Vagina (tissue), 2 donors: ENCODE measurements around the gene C17orf107. TPM values are rescaled to one million over a fixed set of nuclear protein-coding genes. Genes with fewer than 3 reads are reported as not detected.

Experiments used
- DNase-seq, 2 donors: peaks; one replicate each; pipeline ENCODE4 v3.0.0-alpha.2; 2017; ENCODE audit errors: extremely low spot score in 2 of 2
- H3K27ac ChIP-seq: fragments of 200-600 bp; sonication (generic); one replicate; pipeline ENCODE4 v1.5.1; 2019
- H3K27me3 ChIP-seq: fragments of 200-600 bp; sonication (generic); one replicate; pipeline ENCODE4 v1.5.1; 2019
- H3K36me3 ChIP-seq, 2 donors: fragments of 200-600 bp; sonication (generic); one replicate each; pipeline ENCODE4 v1.5.1; 2017 to 2019
- H3K4me1 ChIP-seq: fragments of 200-600 bp; sonication (generic); one replicate; pipeline ENCODE4 v1.5.1; 2019
- H3K4me3 ChIP-seq, 2 donors: fragments of 200-600 bp; sonication (generic); 1 replicate in 1 of 2; 2 replicates in 1 of 2; pipeline ENCODE4 v1.5.1; 2016 to 2019
- H3K9me3 ChIP-seq: fragments of 200-600 bp; sonication (generic); one replicate; pipeline ENCODE4 v1.5.1; 2019
- POLR2A ChIP-seq, 2 donors: fragments of 450-650 bp; IDR thresholded peaks; one replicate each; pipeline ENCODE4 v1.6.1; 2017; ENCODE audit warnings: antibody characterized with exemption in 2 of 2, mild to moderate bottlenecking in 2 of 2, moderate library complexity in 2 of 2
- POLR2AphosphoS5 ChIP-seq, 2 donors: sonication (generic); formaldehyde crosslinking; IDR thresholded peaks; one replicate each; pipeline ENCODE4 v1.9.0; 2017; ENCODE audit warnings: antibody characterized with exemption in 2 of 2, mild to moderate bottlenecking in 2 of 2, low read depth in 1 of 2; ENCODE audit not compliant: insufficient read depth in 1 of 2
- intact Hi-C: fragments of 100-400 bp; cut with DNase I; formaldehyde crosslinking; loops from one replicate; pipeline ENCODE4 v1.15.1; 2023
- total RNA-seq: library from RNA; depleted of rRNA; stranded (reverse); fragments of >200 nt; gene quantifications from one replicate; pipeline ENCODE4 v1.2.3, GENCODE V29; 2016
- TF ChIP-seq, protein P1 (sequence below), 3 experiments: fragments of 450-650 bp in 2 of 3; fragments of 200-600 bp in 1 of 3; sonication (generic) in 1 of 3; IDR thresholded peaks; one replicate each; pipeline ENCODE4 v1.5.1; 2017 to 2019; ENCODE audit warnings: antibody characterized with exemption in 3 of 3, mild to moderate bottlenecking in 2 of 3, moderate library complexity in 2 of 3

Gene C17orf107
- total RNA-seq, 1 donor from 2014 or later: 1.7 TPM

DNA sequence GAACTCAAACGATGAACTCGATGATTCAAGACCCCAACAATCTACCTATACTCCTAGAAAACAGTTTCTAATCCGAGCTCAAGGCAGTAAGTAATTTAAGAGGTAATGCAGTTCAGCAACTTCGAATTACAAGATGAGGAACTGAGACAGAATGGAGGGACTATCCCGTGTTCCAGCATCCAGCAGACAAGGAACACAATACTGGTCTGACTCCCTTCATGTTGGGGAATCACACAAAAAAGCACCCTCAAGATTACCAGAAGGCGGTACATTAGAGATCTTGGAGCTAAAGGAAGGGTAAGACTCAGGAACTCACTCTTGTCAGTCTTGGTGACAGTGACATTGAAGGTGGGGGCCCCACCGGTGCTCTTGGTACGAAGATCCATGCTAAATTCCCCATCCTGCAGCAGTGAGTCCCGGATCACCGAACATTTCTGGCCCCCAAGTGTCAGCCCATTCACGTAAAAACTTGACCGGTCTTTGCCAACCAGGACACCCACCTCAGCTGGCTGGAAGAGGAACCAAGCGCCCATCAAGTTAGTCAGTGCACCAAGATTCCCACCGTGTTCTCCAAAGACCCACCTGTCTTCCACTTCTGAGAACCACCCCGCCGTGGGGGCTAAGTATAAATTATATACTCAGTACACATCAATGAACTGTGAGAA lies 47.1 kb downstream of the C17orf107 start:
- H3K4me1 ChIP-seq: peaks cover 49% of the 10 kb centered on the region
- H3K9me3 ChIP-seq: no peaks in the 10 kb centered on the region
- intact Hi-C loops: loop anchor here (5.0 kb wide), 1 partner anchor 51 kb away; the partner anchor contains the start of genes INCA1 and KIF1C
- H3K36me3 ChIP-seq: peaks cover 0 to 35% of the 10 kb centered on the region in 2 donors
- TF ChIP-seq POLR2A (IDR thresholded peaks at IDR 0.05) (no peak), POLR2AphosphoS5 (IDR thresholded peaks at IDR 0.05; ENCODE audit: insufficient read depth in 1 of 2, low read depth in 1 of 2) (no peak)
- TF ChIP-seq, protein P1, sequence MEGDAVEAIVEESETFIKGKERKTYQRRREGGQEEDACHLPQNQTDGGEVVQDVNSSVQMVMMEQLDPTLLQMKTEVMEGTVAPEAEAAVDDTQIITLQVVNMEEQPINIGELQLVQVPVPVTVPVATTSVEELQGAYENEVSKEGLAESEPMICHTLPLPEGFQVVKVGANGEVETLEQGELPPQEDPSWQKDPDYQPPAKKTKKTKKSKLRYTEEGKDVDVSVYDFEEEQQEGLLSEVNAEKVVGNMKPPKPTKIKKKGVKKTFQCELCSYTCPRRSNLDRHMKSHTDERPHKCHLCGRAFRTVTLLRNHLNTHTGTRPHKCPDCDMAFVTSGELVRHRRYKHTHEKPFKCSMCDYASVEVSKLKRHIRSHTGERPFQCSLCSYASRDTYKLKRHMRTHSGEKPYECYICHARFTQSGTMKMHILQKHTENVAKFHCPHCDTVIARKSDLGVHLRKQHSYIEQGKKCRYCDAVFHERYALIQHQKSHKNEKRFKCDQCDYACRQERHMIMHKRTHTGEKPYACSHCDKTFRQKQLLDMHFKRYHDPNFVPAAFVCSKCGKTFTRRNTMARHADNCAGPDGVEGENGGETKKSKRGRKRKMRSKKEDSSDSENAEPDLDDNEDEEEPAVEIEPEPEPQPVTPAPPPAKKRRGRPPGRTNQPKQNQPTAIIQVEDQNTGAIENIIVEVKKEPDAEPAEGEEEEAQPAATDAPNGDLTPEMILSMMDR (IDR thresholded peaks at IDR 0.05): no peak
- no peaks in the 10 kb centered on the region for H3K27me3 ChIP-seq
- DNase-seq: no peak
- peak overlapping the region; percentile 95 for H3K27ac ChIP-seq
- H3K4me3 ChIP-seq: peak overlapping the region; percentile 91 to 99

DNA sequence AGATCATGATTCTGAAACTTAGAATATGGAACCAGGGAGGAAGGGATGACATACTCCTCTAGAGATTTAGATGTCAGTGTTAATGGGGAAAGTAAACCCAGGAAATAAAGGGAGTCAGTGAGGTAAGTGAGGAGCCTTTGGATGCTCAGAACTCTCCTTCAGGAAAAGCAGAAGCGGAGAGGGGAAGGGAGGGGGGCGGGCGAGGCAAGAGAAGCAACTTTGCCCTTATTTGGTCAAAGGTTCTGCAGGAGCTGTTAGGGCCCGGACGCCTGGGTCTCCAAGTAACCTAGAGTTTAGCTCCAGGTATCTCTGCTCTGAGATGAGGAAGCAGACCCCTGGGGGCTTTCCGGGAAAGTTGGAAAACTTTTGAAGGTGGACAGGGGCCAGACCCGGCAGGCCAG lies 47.7 kb downstream of the C17orf107 start:
- intact Hi-C loops: loop anchor here (5.0 kb wide), 1 partner anchor 50 kb away; the partner anchor contains the start of genes INCA1 and KIF1C
- TF ChIP-seq POLR2A (IDR thresholded peaks at IDR 0.05) (no peak), POLR2AphosphoS5 (IDR thresholded peaks at IDR 0.05; ENCODE audit: insufficient read depth in 1 of 2, low read depth in 1 of 2) (no peak)
- TF ChIP-seq, protein P1 (IDR thresholded peaks at IDR 0.05): no peak
- Histone ChIP-seq H3K36me3 (peaks cover 0 to 35% of the 10 kb centered on the region in 2 donors), H3K4me1 (peaks cover 43% of the 10 kb centered on the region), H3K27ac (peak overlapping the region; percentile 95), H3K9me3 (no peaks in the 10 kb centered on the region), H3K27me3 (no peaks in the 10 kb centered on the region), H3K4me3 (peak overlapping the region; percentile 91 to 99)
- DNase-seq: no peak

DNA sequence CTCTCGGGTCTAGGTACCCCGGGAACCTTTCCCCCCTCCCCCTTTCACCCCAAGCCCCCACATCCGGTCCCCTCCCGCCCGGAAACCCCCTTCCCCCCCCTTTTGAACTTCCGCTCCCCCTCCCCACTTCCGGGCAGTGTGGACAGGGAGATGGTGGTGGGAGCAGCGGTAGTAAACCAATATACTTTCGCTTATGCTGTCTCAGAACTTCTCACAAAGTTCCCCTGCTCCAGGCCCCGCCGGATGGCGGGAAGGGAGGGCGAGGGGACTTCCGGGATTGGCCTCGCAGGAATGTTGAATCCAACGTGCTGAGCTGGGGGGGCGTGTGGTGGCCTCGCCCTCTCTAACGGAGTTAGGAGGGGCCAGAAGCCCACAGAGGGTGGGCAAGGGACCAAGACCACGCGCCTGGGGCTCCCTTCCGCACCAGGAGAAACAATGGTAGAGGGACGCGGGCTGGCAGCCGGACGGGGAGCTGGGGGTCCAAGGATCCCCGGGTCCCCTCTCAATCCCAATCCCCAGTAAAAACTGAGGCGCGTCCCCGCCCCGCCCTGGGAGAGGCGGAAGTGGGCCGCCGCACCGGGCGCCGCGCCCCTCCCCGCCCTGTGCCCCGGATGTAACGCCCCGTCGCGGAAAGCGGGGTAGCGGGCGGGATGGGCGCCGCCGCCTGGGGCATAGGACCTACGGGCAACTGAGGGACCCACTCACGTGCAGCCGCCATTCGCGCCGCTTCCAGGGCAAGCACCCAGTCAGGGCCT lies 48.3 kb downstream of the C17orf107 start:
- DNase-seq: no peak
- Histone ChIP-seq H3K4me3 (peak overlapping the region; percentile 91 to 99), H3K27ac (peak overlapping the region; percentile 95), H3K36me3 (peaks cover 0 to 30% of the 10 kb centered on the region in 2 donors), H3K4me1 (peaks cover 40% of the 10 kb centered on the region), H3K27me3 (no peaks in the 10 kb centered on the region), H3K9me3 (no peaks in the 10 kb centered on the region)
- intact Hi-C loops: loop anchor here (5.0 kb wide), 1 partner anchor 50 kb away; the partner anchor contains the start of genes INCA1 and KIF1C
- TF ChIP-seq, protein P1 (IDR thresholded peaks at IDR 0.05): no peak
- TF ChIP-seq POLR2A (IDR thresholded peaks at IDR 0.05) (peak in 1 of 2 donors; percentile 19), POLR2AphosphoS5 (IDR thresholded peaks at IDR 0.05; ENCODE audit: insufficient read depth in 1 of 2, low read depth in 1 of 2) (peak in 1 of 2 donors; percentile 72)

DNA sequence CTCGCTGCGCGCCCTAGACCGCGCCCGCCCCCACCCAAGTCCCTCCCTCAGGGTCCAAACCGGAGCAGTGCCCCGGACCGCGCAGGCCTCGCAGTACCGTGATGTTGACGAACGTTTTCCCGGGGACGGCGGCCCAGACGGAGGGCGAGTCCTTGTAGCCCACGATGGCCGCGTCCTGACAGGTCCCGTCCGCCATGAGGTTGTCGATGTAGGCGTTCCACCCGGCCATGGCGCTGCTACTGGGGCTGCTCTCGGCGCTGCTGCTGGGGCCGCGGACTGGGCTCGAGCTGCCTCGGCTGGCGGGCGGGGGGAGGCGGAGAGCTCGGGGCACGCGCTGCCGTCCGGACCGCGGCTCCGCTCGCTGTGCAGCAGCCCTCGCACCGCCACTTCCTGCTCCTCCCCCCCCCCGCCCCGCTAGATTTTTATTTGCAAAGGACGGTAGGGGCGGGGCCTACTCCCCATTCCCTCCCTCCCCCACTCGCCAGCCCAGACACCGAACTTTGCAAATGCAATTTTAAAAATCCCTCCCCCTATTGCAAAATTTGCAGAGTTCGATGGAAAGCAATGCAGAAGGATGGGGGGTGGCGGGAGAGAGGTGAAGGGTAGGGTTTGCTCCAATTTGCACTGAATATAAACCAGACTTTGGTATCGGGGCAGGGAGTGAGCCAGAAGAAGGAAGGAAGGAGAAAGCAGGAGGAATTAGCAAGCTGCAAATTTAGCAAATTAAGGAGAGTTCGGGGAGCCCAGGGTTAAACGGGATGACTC lies 49.0 kb downstream of the C17orf107 start, which contains the start of gene PFN1:
PFN1 (minus strand) TSS at position 365 of the 765 bp plus-strand sequence; CDS start at position 229, 136 bp downstream.
- peak; percentile 49 to 56 for TF ChIP-seq POLR2AphosphoS5 (IDR thresholded peaks at IDR 0.05; ENCODE audit: insufficient read depth in 1 of 2, low read depth in 1 of 2)
- TF ChIP-seq, protein P1 (IDR thresholded peaks at IDR 0.05): no peak
- TF ChIP-seq POLR2A (IDR thresholded peaks at IDR 0.05): peak in 1 of 2 donors; percentile 93
- intact Hi-C loops: loop anchor here (5.0 kb wide), 1 partner anchor 49 kb away; the partner anchor contains the start of genes INCA1 and KIF1C
- no peak for DNase-seq
- H3K27me3 ChIP-seq: no peaks in the 10 kb centered on the region
- H3K9me3 ChIP-seq: no peaks in the 10 kb centered on the region
- peak within 1 kb of the TSS; percentile 91 to 99 for H3K4me3 ChIP-seq
- peaks cover 0 to 22% of the 10 kb centered on the region in 2 donors for H3K36me3 ChIP-seq
- H3K27ac ChIP-seq: peak within 1 kb of the TSS; percentile 95
- peaks cover 40% of the 10 kb centered on the region for H3K4me1 ChIP-seq
